ENCODE measurements around the gene CACNB3. TPM values are rescaled to one million over a fixed set of nuclear protein-coding genes. Genes with fewer than 3 reads are reported as not detected.

Gene CACNB3
- total and polyA plus RNA-seq, 2 donors (not counting 1 experiment from before 2014, with no cell fraction given): 1.6 to 4.0 TPM

GRCh38 chr12:48814262-48815125, 3.8 kb upstream of the CACNB3 start:
- Mint-ChIP-seq H3K4me1 (peaks cover 29% of the 10 kb centered on the region), H3K9me3 (ENCODE audit: insufficient read depth) (no peaks in the 10 kb centered on the region), H3K27me3 (peaks cover 12% of the 10 kb centered on the region), H3K4me3 (peak overlapping the region; percentile 96), H3K27ac (peak overlapping the region; percentile 53)
- TF ChIP-seq EZH2 (IDR thresholded peaks at IDR 0.05; ENCODE audit: borderline replicate concordance, insufficient read depth, low read depth, low read length, poor library complexity, severe bottlenecking): no peak
- peak; percentile 99 for TF ChIP-seq CTCF (IDR thresholded peaks at IDR 0.05)
- Histone ChIP-seq H2AFZ (ENCODE audit: insufficient read depth, low read depth, low read length, poor library complexity, severe bottlenecking) (peak overlapping the region; percentile 96), H4K20me1 (ENCODE audit: control insufficient read depth, insufficient read depth, low read length, poor library complexity, severe bottlenecking) (peaks cover 13% of the 10 kb centered on the region), H3K9me3 (ENCODE audit: control extremely low read depth in 1 of 3, control insufficient read depth in 2 of 3, insufficient read depth in 1 of 3, low read length in 2 of 3) (no peaks in the 10 kb centered on the region), H3K27me3 (replicated peaks in 1 of 4; ENCODE audit: control extremely low read depth in 1 of 4, control insufficient read depth in 3 of 4, insufficient read depth in 4 of 4, low read length in 3 of 4) (peaks cover 0 to 31% (median 16%) of the 10 kb centered on the region in 4 experiments), H3K36me3 (replicated peaks in 1 of 2; ENCODE audit: control extremely low read depth in 1 of 2, control insufficient read depth in 1 of 2, extremely low read depth in 1 of 2, insufficient read depth in 2 of 2, low read length in 1 of 2) (no peaks in the 10 kb centered on the region), H3K9ac (ENCODE audit: low read length) (peak overlapping the region; percentile 91), H3K79me2 (ENCODE audit: control insufficient read depth, insufficient read depth, low read length) (no peaks in the 10 kb centered on the region), H3K4me1 (ENCODE audit: control insufficient read depth in 2 of 2, insufficient read depth in 2 of 2, low read length in 2 of 2) (peaks cover 30 to 38% of the 10 kb centered on the region in 2 donors), H3K4me2 (replicated peaks; ENCODE audit: low read depth, low read length, poor library complexity, severe bottlenecking) (peak overlapping the region; percentile 100), H3K27ac (ENCODE audit: low read length in 2 of 2) (peak overlapping the region in 1 of 2 donors; percentile 32), H3K4me3 (ENCODE audit: control extremely low read depth in 1 of 5, extremely low read depth in 1 of 5, insufficient read depth in 1 of 5, low read depth in 2 of 5, low read length in 4 of 5) (peak overlapping the region; percentile 38 to 84 (median 69))
- POLR2A ChIA-PET: interaction anchor here (0.9 kb wide), 1 partner anchor 38 kb away, joined by 3 read pairs; no protein-coding TSS in a partner anchor
- CTCF ChIA-PET: interaction anchor here (0.6 to 6.8 kb wide), 12 partner anchors 9 to 78 kb away, joined by 3 to 57 read pairs (median 3); partner anchors contain the start of gene DDX23
- DNase-seq (peak; percentile 87), ATAC-seq (ENCODE audit: low read depth) (peak; percentile 81)
- intact Hi-C loops (cut with micrococcal nuclease): loop anchor here (1.0 kb wide), 2 partner anchors 38 to 76 kb away; partner anchors contain the start of gene DDX23
- WGBS (ENCODE audit: insufficient coverage): under 1% methylated on average over 66 of the region's 70 CpGs
